GM12865 (cell line): ENCODE data around the gene TKTL1.

Experiments
- DNase-seq: peaks from one replicate; pipeline ENCODE4 v3.0.0; 2010; ENCODE audit warnings: low read depth
- H3K4me3 ChIP-seq: 2 replicates; pipeline ENCODE4 v1.5.1; 2011; ENCODE audit warnings: mild to moderate bottlenecking, low read depth, low read length, control low read depth
- CTCF ChIP-seq: IDR thresholded peaks from 2 replicates; pipeline ENCODE4 v1.5.1; 2011; ENCODE audit warnings: low read length, control low read depth, low read depth, inconsistent platforms; ENCODE audit not compliant: insufficient read depth; ENCODE audit errors: missing control alignments

The TKTL1 gene

GRCh38 chrX:154373340-154374306 is 78.0 kb downstream of the TKTL1 start:
- H3K4me3 ChIP-seq = peak overlapping the region; percentile 67
- DNase-seq = peak; percentile 37
- TF ChIP-seq CTCF = peak; percentile 40

GRCh38 chrX:154374313-154375155 is 78.9 kb downstream of the TKTL1 start, which contains the start of gene FLNA:
Gene FLNA, minus strand, starts transcription at chrX:154374634. Its CDS starts 3,389 bp downstream, at chrX:154371245.
- peak; percentile 57 for DNase-seq
- peak within 1 kb of the TSS; percentile 67 for H3K4me3 ChIP-seq
- peak; percentile 9 for TF ChIP-seq CTCF

- no peak overlapping the region; the same call in 1 of the 2 replicates for H3K4me3 ChIP-seq
- no peak for TF ChIP-seq CTCF
- DNase-seq = no peak
These were observed 79.5 kb downstream of the TKTL1 start for GRCh38 chrX:154375156-154375504.

GRCh38 chrX:154376774-154377173 is 81.2 kb downstream of the TKTL1 start:
- H3K4me3 ChIP-seq = no peak overlapping the region
- no peak for DNase-seq
- TF ChIP-seq CTCF = no peak

GRCh38 chrX:154378059-154378798 is 82.6 kb downstream of the TKTL1 start:
- DNase-seq = no peak
- H3K4me3 ChIP-seq = peak overlapping the region; percentile 70
- no peak for TF ChIP-seq CTCF

- TF ChIP-seq CTCF = no peak
- DNase-seq = peak; percentile 99
- peak within 1 kb of the TSS; percentile 78 for H3K4me3 ChIP-seq
These were observed 83.4 kb downstream of the TKTL1 start, which contains the start of gene EMD for GRCh38 chrX:154378799-154379568. Gene EMD, plus strand, starts transcription at chrX:154379295. Its CDS starts 190 bp downstream, at chrX:154379485.
